ENCODE data around the gene TSPAN6.

- no peak for TF ChIP-seq CTCF (IDR thresholded peaks at IDR 0.05)
- no peak for TF ChIP-seq REST (IDR thresholded peaks at IDR 0.05; ENCODE audit: insufficient read depth in 1 of 2, low read depth in 2 of 2, low read length in 1 of 2)
- no peak for TF ChIP-seq TCF7L2 (IDR thresholded peaks at IDR 0.05; ENCODE audit: low read depth, low read length)
These were observed 10.5 kb upstream of the TSPAN6 start for GRCh38 chrX:100647095-100647494.
